GM21360 (cell line): ENCODE measurements around the gene ZNF423.
"Not testable (repeated sequence)": the region's sequence is repeated elsewhere in the genome, so short reads cannot be mapped to it uniquely, and the experiment has no call there.

Source experiments
- ATAC-seq: cut with Tn5 transposase; IDR thresholded peaks from one replicate; pipeline ENCODE4 v1.9.1; 2021; ENCODE audit warnings: mild to moderate bottlenecking, moderate library complexity; ENCODE audit not compliant: unreplicated experiment

The ZNF423 gene

GRCh38 chr16:49526860-49527365 is 329.0 kb downstream of the ZNF423 start:
- no peak for ATAC-seq

- ATAC-seq: no peak
These were observed 331.0 kb downstream of the ZNF423 start for GRCh38 chr16:49524947-49525315.

GRCh38 chr16:49524216-49524946 is 331.5 kb downstream of the ZNF423 start:
- ATAC-seq: no peak

- no peak for ATAC-seq
These were observed 332.3 kb downstream of the ZNF423 start for GRCh38 chr16:49523435-49524159.

- ATAC-seq: no peak
These were observed 334.1 kb downstream of the ZNF423 start for GRCh38 chr16:49521734-49522325.

GRCh38 chr16:49520492-49521038 is 335.3 kb downstream of the ZNF423 start:
- no peak for ATAC-seq

GRCh38 chr16:49519741-49520140 is 336.2 kb downstream of the ZNF423 start:
- ATAC-seq: no peak

- no peak for ATAC-seq
These were observed 336.8 kb downstream of the ZNF423 start for GRCh38 chr16:49519008-49519656.

GRCh38 chr16:49516382-49517036 is 339.4 kb downstream of the ZNF423 start:
- ATAC-seq: no peak

- ATAC-seq: no peak
These were observed 340.1 kb downstream of the ZNF423 start for GRCh38 chr16:49515861-49516260.

GRCh38 chr16:49515016-49515565 is 340.8 kb downstream of the ZNF423 start:
- no peak for ATAC-seq

GRCh38 chr16:49514073-49514980 is 341.6 kb downstream of the ZNF423 start:
- no peak for ATAC-seq

GRCh38 chr16:49513040-49513439 is 342.9 kb downstream of the ZNF423 start:
- no peak for ATAC-seq

GRCh38 chr16:49510654-49511305 is 345.1 kb downstream of the ZNF423 start:
- ATAC-seq: no peak

GRCh38 chr16:49510141-49510540 is 345.8 kb downstream of the ZNF423 start:
- ATAC-seq: no peak

- not testable (repeated sequence) for ATAC-seq
These were observed 349.6 kb downstream of the ZNF423 start for GRCh38 chr16:49506058-49507013.

GRCh38 chr16:49505556-49505955 is 350.4 kb downstream of the ZNF423 start:
- ATAC-seq: no peak

- no peak for ATAC-seq
These were observed 351.3 kb downstream of the ZNF423 start for GRCh38 chr16:49504626-49505025.
